DMS114 treated with DMSO at 0.1 percent for 48 hours (cell line): Measurements from ENCODE around the gene MICOS13.

ENCODE experiments used
- DNase-seq: peaks from one replicate; lab custom pipeline; 2025; ENCODE audit not compliant: unreplicated experiment; lab: John Stamatoyannopoulos, UW

MICOS13 gene

DNA sequence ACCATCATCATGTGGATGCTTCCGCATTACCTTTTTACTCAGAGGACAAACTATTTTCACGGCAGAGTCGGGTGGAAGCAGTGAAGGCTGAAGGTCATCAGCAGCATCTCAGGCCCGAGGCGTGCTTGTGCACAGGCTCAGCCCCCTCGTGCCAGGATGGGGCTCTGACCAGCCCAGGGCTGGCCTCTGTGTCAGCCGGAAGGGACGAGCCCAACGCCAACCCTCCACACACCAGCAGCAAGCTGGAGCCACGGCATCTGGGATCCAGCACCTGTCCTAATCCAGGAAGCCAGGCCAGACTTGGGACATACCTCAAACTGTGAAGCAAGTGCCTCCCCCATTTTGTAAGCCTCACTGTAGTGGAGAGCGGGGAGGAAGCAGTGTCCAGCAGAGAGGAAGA lies 11.1 kb downstream of the MICOS13 start:
- no peak for DNase-seq

DNA sequence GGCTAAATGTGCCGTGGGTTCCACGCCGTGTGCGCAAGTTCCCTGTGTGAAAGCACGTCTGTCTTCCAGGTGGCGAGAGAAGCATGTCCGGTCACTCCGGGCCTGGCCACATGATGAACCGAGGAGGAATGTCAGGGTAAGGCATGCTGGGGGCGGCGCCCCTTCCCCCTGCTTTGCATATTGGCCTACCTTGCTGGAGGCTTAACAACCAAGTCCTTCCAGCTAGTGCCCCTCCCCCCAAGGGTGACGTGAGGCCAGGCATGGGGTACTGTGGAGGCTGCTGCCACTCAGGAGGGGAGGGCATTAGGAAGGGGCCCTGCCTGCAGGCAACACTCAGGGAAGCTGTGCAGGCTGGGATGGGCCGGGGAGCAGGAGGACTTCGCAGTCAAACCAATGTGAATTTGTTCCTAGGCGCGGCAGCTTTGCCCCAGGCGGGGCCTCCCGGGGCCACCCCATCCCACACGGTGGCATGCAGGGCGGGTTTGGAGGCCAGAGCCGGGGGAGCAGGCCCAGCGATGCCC lies 12.5 kb downstream of the MICOS13 start:
- DNase-seq, result no peak

DNA sequence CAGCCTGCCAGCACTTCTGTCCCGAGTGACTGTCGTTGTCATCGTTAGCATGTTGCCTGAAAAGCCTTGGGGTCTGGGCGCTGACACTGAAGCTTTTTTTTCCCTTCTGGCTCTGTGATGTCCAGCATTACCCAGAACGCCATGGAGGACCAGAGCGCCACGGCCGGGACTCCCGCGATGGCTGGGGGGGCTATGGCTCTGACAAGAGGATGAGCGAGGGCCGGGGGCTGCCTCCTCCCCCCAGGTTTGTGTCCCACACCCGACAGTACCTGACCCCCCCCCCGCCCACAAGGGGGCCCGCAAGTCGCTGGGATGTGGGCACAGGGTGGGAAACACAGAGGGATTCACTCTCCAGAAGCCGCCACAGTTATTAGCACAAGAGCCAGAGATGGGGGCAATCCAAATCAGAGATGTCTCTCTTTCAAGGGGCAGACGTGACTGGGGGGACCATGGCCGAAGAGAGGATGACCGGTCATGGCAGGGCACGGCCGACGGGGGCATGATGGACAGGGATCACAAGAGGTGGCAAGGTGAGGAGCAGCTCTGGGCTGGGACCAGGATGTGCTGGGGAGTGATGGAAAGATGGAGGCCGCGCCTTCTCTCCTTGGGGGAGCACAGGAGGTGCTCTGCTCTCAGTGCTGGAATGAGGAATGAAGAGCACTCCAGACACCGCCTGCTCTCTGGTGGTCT lies 13.2 kb downstream of the MICOS13 start:
- DNase-seq, result no peak

DNA sequence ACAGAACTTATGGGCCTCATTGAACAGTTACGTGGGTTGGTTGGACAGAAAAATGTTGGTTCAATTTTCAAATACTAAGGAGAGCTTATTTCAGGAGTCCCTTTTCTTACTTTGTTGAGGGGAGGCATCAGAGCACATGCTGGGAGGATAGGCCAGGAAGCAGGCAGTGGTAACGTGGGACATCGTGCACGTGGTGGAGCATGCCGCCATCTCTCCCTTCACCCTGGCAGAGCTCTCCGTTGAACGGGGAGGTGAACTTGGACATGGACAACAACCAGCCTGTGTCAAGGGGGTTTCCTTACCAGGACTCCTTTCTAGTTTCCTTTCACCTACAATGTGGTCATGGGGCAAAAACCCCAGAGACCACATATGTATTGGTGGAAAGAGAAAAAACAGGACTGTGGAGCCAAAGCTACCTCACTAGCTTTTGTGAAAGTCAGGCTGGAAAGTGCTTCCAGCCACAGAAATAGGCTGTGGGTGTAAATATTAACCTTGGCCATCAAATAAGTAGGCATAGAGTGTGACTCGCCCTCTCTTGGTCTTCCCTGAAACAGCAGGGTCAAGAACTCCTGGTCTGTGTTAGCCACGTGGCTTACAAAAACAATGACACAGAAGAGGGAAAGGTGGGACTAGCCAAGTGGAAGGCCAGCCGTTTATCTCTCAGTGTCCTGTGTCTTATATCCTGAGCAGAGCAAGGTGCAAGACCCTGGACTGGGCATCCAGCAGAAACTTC lies 14.4 kb downstream of the MICOS13 start:
- DNase-seq, result peak; percentile 3

DNA sequence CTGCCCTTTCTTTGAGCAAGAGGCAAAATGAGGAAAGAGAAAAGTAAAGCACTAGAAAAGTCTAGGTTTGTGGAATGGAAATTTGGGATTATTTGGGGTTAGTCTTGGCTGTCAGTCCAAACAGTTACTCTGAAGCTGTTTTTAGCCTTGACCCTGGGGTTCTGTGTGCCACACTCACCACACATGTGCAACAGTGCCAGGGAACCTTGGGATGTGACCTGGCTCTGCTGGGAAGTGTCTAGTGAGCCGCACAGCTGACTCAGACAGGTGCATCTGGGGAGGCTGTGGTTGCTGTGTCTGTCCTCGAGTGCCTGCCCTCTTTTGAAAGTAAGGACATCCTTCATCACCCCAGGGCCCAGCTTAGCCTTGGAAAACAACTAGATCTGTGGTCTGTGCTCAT lies 15.8 kb downstream of the MICOS13 start:
- DNase-seq, result no peak

DNA sequence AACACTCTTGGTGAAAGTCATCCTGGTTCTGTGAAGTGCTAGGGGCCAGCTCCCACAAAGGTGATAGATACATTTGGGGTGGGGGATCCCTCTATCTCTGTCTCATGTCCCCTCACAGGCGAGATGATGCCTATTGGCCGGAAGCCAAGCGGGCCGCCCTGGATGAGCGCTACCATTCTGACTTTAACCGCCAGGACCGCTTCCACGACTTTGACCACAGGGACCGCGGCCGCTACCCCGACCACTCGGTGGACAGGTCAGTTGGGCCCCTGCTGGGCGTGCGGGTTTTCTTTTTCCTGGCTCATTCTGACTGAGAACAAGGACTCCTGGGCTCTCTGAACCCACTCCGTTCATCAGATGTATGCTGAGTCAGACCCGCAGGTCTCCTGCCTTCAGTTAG lies 16.4 kb downstream of the MICOS13 start:
- no peak for DNase-seq

DNA sequence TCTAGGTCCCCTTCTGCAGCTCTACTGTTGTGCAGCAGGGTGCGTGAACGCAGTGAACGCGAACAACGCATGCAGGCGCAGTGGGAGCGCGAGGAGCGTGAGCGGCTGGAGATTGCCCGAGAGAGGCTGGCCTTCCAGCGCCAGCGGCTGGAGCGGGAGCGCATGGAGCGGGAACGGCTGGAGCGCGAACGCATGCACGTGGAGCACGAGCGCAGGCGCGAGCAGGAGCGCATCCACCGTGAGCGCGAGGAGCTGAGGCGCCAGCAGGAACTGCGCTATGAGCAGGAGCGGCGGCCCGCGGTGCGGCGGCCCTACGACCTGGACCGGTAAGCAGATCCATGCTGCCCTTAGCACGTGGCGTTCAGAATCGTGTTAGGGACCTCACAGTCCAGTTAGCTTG lies 18.8 kb downstream of the MICOS13 start:
- no peak for DNase-seq

DNA sequence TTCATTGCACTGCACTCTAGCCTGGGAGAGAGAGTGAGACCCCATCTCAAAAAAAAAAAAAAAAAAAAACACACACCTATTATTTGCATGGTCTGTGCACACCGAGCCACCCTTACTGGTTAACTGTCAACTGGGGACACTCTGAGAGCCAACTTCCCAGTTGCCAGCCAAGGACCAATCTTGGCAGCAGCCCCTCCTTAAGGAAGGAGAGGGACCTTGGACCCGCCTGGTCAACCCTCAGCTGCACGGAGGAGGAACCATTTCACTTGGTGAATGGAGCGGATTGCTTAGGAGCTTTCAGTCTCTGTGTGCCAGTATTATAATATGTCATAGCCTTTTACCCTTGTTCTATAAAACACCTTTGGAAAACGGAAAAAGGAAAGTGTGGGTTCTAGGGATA lies 24.9 kb downstream of the MICOS13 start:
- no peak for DNase-seq

DNA sequence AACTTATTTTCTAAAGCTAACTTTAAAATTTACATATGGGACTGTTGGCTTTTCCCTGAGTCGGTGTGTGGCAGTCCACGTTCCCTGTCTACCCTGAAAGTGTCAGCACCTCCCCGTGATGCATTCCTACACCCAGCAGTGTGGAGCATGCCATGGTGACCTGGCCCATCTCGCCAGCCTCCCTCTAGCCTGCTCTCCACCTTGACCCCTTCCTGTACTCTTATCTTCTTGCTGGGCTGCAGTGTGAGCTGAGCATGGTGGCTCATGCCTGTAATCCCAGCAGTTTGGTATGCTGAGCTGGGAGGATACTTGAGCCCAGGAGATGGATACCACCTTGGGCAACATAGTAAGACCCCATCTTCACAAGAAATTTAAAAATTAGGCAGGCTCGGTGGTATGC lies 25.4 kb downstream of the MICOS13 start:
- no peak for DNase-seq

DNA sequence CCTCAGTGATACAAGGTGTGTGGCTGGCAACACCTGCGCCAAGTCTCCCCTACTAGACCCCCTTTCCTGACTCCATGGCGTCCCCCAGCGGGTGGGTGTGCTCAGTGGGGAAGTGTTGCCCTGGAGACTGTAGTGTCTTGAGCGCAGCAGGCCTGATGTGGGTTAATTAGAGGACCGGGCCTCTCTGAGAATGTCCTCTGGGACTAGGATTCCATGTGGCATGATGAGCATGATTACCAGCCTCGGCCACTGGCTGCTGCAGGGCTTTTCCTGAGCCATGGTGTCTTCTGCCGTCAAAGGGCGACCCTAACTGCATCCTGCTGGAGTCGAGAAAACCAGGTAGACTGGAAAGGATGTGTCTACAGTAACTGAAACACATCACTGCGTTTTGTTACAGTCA lies 28.1 kb downstream of the MICOS13 start:
- DNase-seq, result no peak

DNA sequence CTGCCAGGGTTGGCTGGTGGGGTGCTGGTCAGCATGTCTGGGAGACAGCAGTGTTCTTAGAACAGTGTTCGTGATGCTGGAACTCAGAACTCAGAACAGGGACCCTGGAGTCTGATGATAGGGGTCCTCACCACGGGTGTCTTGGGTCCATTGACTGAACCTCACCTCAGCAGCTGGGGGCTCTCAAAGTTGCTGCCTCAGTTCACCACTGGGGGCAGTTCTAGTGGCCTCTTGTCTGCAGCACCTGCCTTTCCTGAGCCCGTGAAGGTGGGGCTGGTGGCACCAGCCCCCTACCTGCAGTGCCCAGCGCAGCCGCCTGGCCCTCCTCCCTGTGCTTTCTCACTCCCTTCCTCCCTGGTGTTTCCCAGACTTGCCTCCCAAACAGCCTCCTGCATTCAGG lies 29.0 kb downstream of the MICOS13 start:
- DNase-seq, result no peak

DNA sequence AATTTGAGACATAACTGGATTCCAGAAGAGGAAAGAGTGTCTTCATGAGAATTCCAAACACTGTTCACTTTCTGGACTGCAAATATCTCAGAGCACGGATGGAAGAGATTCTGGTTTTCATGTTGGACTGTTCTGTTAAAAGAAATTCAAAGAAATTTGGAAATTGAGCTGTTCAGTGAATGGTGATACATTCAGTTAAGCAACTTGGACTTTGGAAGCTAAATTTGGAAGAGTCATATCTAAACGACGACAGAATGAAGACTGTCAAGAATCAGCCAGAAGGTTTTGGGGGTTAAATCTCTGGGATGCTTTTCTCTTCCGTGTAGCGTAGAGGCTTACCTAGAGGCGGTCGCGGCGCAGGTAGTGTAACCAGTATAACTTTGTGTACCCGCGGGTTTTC lies 31.9 kb downstream of the MICOS13 start:
- no peak for DNase-seq

DNA sequence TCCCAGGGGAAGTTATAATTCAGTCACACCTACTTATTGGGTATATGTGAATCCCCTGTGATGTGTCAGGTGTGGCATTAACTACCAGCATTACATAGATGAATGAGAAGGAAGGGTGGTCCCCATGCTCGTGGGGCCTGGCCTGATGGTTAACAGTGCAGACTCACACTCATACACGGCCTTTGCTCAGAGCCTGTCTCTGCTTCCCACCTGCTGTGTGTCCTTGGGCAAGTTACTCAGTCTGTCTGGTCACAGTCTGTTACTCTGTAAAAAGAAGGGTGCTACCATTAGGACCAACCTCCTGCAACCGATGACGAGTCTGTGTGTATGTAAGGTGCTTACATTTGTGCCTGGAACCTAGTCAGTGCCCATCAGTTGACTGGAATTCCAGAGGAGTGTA lies 33.6 kb downstream of the MICOS13 start:
- no peak for DNase-seq

DNA sequence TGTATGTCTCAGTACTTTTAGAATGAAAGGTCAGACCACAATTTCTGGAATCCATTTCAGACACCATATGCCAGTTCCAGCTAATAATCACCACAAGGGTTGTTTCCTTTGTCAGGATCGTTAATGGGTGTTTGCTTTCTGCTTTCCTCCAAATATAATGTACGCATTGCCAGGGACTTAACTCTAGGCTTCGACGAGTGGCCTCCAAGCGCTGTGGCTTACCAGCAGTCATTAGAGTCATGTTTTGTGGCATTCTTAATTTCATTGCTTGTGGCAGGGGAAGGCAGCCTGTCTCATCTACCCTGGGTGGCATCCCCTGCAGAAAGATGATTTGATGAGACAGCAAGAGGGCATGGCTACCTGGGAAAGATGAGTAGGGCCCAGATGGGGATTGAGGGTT lies 34.9 kb downstream of the MICOS13 start:
- no peak for DNase-seq

DNA sequence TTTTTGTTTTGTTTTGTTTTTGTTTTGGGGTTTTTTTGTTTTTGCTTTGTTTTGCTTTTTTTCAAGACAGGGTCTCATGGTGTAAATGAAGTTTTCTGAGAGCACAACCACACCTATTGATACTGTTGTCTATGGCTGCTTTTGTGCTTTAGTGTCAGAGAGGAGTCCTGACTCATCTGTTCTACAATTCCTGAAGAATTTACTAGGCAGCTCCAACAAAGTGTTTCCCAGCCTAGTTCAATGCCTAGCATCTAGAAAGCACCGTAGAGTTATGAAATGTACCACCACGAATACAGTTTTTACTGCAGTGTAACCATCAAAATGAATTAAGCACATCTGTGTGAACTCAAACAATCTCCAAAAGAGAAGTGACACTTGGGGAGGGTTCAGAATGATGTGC lies 36.3 kb downstream of the MICOS13 start:
- no peak for DNase-seq

DNA sequence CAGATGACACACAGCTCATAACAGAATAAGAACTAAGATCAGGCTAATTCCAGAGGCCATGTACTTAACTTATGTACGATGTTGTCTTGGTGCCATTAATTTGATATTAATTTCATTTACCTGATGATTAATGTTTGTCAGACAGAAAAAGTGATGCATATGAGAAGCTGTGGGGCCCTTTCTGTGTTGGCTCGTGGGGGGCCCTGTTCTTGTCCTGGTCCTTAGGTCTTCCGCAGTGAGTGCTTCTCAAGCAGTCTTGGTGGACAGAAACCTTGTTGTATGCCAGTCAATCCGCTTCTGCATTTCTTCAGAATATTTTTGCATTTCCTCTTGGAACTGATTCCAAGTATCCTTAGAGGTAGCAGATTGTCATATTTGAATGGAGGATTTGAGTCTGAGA lies 37.3 kb downstream of the MICOS13 start:
- no peak for DNase-seq

DNA sequence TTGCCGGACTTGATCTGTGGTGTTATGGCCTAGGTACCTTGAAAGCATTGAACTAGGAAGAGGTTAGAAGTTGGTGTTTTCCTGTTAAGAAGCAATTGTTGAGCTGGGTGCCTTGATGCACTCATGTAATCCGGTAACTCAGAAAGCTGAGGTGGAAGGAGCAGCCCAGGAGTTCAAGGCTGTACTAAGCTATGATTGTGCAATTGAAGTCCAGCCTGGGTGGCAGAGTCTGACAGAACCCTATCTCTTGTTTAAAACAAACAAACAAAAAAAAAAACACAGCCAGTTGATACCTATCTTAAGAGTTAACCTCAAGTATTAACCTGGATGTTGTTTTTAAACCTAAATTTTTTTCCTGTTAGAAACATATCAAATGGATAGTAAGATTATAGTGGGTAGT lies 38.1 kb downstream of the MICOS13 start:
- no peak for DNase-seq

DNA sequence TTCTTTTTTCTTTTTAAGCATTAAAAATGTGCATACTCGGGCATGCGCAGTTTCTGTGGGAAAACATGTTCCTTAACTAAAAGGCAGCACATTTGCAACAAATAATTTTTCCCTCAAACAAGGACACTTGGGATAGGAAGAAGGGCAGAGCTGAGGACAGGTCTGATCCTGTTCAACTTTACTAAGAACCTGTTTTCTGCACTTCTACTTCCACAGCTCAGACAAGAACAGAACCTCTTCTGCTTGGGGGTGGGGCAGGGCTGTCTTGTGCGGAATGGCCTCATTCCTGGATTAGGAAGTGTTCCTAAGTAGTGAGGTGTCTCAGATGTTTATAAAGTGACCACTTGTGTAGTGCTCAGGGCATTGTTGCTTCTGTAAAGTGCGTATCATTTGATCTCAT lies 39.1 kb downstream of the MICOS13 start:
- no peak for DNase-seq

DNA sequence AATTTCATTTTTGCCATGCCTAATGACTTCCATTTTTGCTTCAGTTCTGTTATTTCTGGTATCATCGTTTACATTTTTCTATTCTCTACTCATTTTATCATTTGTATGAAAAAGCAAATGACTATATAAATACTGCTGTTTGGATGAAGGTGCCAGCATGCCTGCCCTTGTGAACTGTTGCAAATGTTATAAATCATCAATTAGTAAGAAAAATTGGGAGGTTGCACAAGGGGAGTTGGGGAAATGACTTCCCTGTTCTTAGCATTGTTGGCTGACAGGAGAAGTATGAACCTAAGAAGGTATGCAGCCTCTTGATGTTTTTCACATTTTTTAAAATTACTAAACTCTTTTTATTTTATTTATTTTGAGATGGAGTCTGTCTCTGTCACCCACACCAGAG lies 42.3 kb downstream of the MICOS13 start:
- no peak for DNase-seq

DNA sequence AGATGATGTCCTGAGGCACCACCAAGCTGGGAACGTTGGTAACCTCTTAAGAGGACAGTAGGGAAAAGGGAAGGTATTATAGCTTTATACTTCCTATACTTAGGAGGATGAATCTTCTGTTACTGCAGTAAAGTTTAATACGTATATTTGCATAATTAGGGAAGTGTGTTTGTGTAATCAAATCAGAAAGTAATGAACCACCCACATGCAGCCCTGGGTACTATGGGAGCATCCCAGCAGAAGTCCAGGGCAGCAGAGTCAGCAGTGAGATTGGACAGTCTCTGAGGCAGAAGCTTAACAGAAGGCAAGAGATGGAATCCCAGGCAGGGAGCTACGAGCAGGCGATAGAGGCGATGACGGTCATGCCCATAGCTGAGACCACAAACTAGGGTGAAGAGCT lies 44.9 kb downstream of the MICOS13 start:
- no peak for DNase-seq

DNA sequence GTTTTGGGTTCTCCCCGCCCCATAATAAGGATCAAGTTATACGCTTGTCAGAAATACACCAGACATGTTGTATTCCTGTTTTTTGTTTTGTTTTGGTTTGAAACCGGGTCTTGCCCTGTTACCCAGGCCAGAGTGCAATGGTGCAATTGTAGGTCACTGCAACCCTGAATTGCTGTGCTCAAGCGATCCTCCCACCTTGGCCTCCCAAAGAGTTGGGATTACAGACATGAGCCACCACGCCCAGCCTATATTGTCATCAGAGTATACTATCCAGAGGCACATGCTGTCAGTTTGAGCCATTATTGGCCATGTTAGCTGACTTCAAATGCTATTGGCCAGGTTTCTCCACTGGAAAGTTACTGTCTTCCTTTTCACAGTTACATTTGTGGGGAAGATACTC lies 47.7 kb downstream of the MICOS13 start:
- no peak for DNase-seq

DNA sequence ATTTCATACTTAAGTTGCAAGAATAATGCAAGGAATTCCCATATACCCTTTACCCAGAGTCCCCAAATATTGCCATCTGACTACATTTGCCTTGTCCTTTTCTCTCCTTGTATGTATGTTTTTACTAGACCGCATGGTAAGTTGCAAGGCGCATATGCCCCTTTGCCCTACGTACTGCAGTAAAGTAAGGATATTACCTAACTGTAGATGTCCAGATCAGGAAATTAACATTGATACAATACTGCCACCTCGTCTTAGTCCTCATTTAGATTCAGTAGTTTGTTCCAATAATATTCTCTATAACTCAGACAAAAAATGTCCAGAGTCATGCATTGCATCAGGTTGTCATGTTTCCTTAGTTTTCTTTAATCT lies 48.1 kb downstream of the MICOS13 start:
- DNase-seq, result no peak
